DMS53 treated with DMSO at 0.1 percent for 48 hours (cell line): Measurements from ENCODE around the gene PLPPR5.
"Not testable (repeated sequence)": the region's sequence is repeated elsewhere in the genome, so short reads cannot be mapped to it uniquely, and the experiment has no call there.

Experiments used
- DNase-seq: peaks from one replicate; lab custom pipeline; 2025; ENCODE audit not compliant: unreplicated experiment; lab: John Stamatoyannopoulos, UW

Gene PLPPR5

DNA sequence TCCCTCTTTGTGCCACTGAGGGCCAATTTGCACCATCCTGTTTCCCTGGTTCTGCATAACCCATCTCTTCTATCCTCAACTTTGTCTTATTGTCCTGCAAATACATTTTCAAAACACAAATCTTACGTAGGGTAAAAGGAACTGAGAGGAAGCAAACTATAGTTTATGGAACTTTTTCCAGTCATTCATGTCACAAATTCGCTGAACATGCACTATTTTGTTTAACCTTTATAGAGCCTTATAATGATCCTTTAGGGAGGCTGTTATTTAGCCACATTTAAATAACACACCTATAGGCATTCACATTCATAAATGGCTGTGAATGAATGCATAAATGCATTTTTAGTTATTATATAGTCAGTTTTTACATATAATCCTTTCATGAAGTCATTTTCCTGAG, 85.0 kb downstream of the PLPPR5 start:
- no peak for DNase-seq

DNA sequence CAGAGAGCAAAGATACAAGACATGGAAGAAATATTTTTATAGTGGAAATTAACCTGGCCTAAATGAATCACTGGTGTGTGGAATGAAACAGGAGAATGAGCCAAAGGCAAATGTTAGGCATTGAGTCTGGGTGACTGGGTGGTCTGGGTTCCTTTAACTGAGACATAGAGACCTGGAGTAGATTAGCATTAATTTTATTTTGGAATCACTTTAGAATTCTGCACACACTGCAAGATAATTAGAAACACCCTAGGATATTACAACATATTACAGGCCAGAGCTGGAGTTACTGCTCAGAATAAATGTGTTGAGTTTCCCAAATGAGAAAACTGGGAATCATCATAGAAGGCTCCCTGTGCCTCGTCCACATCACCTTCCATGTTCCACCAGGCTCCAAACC, 85.5 kb downstream of the PLPPR5 start:
- DNase-seq = no peak

DNA sequence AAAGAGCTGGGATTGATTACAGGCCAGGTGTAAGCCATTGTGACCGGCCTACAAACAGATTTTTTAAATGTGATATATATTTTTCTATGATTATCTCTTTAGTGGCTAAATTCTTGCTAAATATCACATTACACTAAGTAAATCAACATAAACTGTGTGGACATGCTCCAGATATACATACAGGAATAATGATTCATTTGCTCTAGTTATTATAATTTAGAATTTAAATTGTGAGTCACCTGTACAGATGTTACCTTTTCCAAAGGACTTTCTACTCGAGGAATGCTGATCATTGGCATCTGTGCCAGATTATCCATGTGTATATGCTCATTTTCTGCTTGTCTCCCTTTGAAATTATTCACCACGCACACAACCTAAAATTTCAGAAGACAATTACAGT, 90.1 kb downstream of the PLPPR5 start:
- DNase-seq = no peak

DNA sequence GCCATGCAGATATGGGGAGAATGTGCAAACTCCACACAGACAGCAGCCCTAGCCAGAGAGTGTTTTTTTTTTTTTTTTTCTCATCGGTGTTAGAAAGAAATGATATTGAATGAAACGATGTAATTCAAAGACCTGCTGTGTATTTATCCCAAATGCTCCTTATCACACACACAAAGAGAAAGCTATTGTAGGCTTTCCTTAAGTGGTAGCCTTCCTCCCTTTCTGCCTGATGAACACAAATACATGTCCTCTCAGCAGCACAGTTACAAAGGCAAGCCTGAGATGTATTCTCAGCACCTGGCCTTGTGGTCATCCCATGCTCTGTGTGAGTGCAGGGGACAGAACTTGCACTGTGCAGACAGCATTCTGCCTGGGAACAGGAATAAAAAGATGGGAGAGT, 93.8 kb downstream of the PLPPR5 start:
- DNase-seq = no peak

DNA sequence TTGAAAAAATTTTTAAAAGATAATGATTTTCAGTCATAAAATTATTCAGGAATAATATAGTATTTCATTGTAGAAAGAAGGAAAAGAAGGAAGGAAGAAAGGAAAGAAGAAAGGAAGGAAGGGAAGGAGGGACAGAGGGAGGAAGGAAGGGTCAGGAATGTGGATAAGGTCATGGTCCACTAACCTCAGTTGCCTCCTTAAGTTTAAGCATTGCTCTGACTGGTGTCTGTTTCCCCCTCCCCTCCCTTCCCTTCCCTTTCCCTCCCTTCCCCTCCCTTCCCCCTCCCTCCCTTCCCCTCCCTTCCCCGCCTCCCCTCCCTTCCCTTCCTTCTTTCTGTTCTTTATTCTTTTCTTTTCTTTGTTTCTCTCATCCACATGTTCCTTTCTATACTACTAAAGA, 95.7 kb downstream of the PLPPR5 start:
- no peak for DNase-seq

DNA sequence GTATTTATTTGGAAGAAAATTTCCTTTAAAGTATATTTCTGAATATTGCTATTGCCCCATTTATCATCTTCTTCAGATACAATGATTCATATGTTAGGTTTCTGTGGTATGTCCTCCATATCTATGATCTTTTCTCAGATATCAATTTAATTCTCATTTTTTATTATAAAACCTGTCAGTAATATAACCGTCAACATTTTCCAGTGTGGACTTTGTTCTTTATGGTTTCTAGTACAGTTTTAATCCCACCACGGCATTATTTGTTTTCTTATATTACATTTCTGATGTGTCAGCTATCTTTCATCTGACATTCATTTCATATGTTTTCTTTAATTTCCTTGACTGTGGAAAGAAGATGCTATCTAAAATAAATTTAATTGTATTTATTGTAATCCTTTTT, 97.9 kb downstream of the PLPPR5 start:
- no peak for DNase-seq

DNA sequence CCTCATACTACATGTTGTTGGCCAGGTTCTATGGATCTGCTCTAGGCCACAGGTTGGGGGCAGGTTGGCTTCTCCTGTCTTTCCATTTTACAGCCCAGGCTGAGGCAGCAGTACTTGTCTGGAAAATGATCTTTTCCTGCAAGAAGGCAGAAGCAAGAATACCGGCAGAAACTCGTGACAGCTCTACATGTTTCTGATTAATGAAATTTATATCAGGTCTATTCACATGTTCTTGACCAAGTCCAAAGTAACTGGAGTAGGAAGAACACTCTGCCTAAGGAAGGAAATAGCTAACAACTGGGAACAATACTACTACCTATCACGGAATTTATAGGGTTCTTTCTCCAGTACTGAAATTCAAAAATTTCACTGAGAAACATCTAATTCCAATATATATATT, 98.3 kb downstream of the PLPPR5 start:
- no peak for DNase-seq

DNA sequence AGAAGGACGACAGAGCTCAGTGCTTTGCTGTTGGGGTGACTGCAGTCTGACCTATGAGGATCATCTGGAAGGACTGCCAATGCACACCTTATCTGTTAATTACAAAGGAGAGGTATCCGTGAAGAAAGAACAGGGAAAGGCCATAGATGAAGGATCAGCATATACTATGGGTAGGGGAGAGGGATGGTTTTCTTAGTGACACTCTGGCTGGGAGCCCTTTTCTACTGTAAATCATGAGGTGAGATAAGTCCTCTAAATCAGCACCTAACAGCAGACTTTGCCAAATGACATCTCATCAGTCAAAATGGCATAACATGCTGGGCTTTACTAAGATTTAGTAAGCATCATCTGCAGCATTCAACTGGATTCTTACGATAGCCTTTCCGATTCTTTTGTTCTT, 100.0 kb downstream of the PLPPR5 start:
- no peak for DNase-seq

DNA sequence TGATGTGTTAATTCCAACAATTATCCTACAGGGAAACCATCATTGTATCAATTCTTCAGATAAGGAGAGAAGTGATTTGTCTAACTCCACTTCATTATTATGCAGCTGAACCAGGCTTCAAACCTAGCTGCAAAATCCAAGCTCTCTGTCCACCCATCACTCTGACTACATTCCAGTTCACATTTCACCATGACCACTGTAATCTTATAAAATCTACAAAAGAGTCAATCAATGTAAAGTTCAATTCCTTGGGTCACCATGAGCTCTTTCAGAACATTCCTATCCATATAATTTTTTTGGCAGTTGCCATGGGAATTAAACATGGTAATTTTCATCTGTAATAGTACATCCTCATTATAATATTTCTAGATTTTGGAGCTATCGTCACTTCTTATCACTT, 100.9 kb downstream of the PLPPR5 start:
- no peak for DNase-seq

DNA sequence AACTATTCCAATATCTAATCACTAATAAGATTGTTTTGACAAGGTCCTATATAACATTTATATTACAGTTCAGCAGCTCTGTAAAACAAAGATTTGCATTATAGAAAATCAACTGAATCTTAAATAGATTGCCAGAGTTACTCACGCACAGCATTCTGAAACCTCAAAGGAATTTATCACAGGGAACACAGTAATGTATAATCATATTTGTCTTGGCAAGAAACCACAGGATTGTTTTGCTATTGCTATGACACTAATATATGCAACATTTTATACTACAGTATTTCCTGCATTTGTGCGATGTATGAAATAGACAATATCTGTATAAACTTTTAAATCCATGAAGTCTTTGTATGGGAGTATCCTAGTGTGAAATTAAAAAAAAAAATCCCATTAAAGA, 101.4 kb downstream of the PLPPR5 start:
- DNase-seq = no peak

DNA sequence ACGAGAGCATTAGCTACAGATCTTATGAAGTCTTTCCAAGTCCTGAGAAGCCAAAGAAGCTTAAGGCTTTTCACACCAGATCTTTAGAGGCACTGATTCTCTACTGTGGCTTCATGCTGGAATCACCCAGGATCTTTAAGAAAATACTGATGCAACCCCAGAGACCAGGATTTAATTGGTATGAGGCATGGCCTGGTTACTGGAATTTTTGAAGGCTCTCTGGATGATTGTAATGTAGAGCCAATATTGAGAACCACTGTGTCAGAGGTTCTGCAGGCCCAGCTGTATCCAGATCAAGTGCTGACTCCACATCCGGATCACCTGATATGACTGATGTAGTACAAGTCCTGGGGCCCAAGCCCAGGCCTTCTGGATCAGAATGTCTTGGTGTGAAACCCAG, 105.7 kb downstream of the PLPPR5 start:
- no peak for DNase-seq

DNA sequence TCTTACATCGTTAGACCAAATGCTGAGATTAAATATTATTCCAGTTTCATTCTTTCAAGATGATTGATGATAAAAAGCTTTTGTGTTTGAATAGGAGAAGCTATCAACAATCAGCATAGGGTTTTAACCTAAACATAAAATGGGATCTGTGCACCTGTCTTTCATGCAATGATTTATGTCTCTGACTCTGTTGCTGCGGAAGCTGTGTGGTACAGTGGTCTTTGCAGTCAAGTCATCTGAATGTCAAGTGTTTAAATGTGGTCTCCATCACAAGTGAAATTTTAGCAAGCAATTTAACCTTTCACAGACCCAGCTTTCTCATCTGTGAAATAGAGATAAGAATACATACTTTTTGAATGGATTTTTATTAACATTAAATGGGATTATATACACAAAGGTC, 107.2 kb downstream of the PLPPR5 start:
- no peak for DNase-seq

DNA sequence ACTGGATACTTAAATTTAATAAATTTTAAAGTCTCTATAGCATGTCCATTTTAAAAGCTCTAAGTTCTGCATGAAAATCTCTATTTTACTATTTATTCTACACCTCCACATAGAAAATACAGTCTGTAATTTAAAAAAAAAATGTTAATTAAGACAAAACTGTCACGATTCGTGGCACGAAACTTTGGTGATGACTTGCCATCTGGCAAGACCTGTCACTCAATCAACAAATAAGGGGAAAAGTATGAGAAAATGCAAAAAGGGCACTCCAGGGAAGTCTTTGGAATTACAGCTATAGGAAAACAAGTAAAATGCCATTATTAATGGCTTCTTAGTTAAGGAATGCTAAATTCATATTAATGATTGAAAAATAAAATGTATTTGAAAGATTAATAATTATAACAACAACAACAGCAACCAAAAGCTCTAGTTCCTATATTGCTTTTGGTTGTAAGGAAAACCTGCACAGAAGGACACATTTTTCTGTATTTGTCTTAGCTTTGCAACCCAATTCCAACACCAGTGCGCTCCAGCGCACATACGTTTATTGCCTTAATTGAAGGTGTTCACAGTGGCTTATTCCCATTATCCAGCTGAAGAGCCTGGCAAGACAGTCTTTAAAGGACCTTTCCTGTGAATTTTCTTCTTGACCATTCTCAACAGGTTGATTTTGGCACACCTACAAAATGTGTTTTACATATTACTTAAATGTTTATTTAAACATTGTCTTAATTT, 107.8 kb downstream of the PLPPR5 start:
- no peak for DNase-seq

DNA sequence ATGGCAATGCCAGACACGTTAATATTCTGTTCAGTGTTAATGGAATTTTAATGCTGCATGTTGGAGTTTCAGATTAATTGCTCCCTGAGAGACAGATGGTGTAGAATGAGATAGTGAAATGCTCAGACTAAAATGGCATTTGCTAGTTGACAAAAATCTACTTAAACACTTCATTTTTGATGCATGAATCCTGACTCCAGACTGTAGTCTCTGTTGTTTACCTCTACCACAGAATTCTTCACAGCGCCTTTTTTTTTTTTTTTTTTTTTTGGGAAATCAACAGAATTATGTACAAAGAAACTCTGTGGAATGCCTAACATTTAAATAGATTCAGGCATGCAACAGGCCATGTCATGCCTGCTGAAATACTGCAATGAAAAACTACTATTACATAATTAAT, 111.3 kb downstream of the PLPPR5 start:
- DNase-seq = no peak

DNA sequence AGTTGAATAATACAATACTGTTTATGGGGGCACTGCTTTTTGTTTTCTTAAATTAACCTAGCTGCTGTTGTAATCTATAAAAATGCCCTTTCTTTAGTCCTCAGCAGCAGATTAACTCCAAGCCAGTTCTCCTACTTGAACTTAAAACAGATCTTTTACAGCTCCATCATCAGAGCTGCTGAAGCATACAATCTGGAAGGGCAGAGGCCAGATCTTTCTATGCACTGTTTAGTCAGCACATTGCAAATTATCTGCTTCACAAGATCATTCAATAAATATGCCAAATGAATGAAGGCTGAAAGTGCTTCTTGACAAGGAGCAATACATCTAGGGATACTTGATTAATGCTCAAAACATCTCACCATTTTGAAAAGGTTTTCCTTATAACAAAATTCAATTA, 115.8 kb downstream of the PLPPR5 start:
- DNase-seq = no peak

DNA sequence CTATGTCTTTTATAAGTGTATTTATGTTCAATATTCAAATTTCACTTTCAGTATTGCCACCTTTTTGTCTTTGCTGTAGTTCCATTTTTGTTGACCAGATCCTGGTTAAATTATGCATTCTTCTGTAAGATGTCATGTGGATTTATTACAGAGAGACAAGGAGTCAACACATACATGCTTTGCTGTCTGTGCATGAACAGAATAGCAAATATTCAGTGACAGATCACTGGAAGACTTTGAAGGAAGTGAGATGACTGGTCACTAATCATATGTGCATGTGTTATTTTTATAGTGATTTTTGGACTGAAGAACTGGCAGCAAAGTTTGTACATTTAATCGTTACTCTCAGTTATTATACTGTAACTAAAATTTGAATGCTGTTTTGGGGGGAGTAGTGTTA, 117.2 kb downstream of the PLPPR5 start:
- DNase-seq = no peak

DNA sequence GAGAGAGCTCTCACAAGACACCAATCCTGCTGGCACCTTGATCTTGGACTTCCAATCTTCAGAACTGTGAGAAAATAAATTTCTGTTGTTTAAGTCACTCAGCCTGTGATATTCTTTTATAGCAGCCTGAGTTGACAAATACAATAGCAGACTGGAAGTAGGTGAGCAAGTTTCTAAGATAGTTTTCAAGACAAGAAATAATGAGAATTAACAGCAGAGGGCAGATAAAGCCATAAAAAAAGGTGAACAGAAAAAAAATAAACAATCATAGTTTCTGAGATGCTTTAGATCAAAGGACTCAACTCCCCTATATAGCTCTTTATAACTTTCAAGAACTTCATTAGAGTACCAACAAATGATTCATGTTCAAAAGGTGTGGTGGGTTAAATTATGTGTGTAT, 119.8 kb downstream of the PLPPR5 start:
- DNase-seq = no peak

DNA sequence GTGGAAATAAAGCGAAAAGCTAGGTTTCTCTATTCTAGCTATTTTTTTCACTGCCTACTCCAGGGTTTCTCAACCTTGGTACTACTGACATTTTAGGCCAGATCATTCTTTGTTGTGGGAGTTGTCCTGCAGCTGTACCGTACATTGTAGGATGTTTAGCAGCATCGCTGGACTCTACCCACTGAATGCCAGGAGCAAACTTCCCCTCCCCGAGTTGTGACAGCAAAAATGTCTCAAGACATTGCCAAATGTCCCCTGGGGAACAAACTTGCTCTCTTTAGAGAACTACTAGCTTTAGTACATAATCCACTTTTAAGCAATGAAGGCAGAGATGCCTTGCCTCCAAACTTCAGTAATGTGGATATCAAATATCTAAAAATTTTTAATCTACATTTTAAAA, 122.8 kb downstream of the PLPPR5 start:
- DNase-seq = no peak

DNA sequence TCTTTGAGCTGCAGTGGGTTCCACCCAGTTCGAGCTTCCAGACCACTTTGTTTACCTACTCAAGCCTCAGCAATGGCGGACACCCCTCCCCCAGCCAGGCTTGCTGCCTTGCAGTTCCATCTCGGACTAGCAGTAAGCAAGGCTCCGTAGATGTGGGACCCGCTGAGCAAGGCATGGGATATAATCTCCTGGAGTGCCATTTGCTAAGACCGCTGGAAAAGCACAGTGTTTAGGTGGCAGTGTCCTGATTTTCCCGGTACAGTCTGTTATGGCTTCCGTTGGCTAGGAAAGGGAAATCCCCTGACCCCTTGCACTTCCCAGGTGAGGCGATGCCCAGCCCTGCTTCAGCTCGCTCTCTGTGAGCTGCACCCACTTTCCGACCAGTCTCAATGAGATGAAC, 123.4 kb downstream of the PLPPR5 start:
- DNase-seq = not testable (repeated sequence)

DNA sequence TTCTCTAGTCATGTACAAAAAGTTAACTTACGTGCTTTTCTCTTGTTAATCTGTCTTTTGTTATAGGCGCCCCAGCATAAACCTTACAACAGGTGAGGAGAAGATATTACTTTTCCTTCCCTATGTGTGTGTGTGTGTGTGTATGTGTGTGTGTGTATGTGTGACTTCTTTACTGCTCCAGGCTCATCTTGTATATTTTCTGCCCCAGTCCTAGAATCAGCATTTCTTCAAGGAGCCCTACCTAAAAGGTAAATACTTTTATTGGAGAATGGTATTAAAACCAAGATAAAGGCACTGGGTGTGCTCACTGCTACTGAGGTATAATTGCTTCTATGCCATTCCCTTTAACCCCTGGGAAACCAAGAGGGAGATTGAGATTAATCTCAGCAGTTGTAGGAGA, 129.8 kb downstream of the PLPPR5 start:
- DNase-seq = no peak

DNA sequence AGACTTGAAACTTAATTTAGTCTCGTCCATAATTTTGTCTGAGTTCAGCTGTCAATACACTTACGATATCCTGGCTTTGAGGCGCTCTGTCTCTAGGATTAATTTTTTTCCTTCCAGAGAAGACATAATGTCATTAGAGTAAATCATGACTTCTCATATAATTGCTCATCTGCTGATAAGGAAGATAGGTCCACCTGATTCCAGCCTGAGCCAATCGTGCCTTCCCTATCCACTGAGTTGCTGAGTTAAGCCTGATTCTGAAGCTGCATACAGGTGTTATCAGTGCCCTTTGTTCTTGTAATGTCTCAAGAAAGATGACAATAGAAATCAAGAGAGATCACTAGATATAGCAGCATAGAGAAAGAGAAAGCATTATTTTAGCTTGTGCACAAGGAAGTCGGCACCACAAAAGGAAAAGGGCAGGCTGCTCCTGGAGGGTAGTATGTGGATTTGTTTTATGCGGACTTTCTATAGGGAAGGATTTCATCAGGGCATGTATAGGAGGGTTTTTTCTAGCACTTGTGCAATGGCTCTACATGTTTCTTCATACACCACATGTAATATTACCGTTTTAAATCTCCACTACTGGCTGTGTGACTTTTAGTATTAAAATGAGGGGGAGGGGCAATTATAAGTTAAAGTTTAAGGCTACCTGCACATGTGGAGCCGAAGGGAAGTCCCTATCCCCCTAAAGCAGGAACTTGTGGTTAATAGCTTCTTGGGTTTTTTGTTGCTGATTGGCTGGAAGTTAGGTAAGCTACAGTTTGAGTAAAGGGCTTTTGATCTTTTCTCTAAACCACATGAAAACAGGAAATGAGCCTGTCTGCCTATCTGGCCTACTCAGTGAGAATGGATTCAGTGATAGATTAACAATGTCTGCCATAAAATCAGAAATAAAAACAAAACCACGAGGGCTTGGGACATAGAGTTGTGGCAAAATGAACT, 133.4 kb downstream of the PLPPR5 start:
- no peak for DNase-seq

DNA sequence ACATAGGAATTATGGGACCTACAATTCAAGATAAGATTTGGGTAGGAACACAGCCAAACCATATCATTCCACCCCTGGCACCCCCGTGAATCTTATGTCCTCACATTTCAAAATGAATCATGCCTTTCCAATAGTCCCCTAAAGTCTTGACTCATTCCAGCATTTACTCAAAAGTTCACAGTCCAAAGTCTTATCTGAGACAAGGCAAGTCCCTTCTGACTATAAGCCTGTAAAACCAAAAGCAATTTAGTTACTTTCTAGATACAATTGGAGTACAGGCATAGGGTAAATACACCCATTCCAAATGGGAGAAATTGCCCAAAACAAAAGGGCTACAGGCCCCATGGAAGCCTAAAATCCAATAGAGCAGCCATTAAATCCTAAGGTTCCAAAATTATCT, 138.9 kb downstream of the PLPPR5 start:
- DNase-seq = no peak
